HG03159 (cell line): Measurements from ENCODE around the gene IPO5.

Experiments
- ATAC-seq: cut with Tn5 transposase; IDR thresholded peaks from one replicate; pipeline ENCODE4 v1.9.1; 2021; ENCODE audit warnings: mild to moderate bottlenecking, moderate library complexity; ENCODE audit not compliant: unreplicated experiment

Gene IPO5

DNA sequence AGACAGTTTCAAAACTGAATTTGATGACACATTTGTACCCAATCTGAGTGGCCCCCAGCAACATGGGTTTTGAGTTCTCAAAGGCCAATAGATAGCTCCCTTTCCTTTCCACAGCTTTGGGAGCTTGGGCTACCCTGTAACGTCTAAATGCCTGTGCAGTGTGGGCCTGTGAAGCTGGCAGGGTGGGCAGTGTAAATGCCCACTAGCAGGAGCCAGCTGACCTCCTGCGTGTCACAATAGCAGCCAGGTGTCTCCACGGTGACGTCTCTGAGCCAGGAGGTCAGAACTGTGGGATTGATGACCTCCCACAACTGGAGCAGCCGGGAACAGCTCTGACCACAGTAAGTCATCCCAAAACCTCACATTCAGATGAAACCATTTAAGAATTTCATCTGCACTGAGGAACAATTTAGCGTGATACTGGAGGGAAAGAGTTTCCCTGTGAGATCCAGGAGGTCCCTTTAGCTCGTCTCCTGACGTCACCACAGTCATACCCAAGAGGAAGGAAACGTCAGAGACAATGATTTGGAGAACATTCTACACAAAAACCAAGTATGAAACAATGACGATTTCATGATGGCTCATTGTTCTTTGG, at the start of gene IPO5:
Gene IPO5, plus strand, starts transcription at position 300 of the 595 bp plus-strand sequence. CDS start 23,022 bp downstream, outside the sequence.
- no peak for ATAC-seq

GRCh38 chr13:97904059-97904458, 49.4 kb upstream of the IPO5 start:
- no peak for ATAC-seq

DNA sequence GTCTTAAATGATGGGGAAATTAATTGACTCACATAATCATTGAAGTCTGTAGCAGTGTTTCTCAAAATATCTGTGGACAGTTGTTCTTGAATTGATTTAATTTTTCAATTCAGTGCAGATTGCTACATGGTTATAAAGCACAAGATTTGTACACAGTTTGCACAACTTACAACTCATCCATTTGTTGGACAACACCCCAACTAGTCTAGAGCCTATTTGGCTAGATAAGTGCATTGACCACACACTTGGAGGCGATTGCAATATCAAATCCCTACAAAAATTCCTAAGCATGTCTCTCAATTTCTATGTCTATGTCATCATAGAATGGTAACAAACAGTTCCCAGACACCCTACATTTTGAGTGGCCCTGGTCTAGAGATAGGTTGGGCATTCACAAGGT, 48.0 kb upstream of the IPO5 start:
- no peak for ATAC-seq

- no peak for ATAC-seq
Measured at GRCh38 chr13:97911311-97912138, 42.0 kb upstream of the IPO5 start.

DNA sequence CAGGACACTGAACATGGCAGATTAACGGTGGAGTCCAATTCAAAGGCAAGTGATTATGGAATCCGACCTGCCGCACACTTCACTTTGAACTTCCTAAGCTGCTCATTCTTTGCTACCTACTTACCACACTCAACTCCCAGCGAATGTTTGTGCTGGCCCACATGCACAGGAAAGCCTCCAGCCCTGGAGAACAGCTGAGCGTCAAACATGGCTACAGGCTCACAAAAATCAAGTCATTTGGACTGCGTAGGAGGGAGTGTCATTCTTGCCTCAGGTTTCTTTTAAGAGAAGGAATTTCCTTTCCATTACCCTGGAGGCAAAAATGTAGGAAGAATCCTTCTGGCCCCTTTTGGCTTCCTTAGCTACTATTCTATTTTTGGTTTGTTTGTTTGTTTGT, 41.3 kb upstream of the IPO5 start:
- ATAC-seq, result no peak

- ATAC-seq, result no peak
Measured at GRCh38 chr13:97913206-97913605, 40.3 kb upstream of the IPO5 start.

DNA sequence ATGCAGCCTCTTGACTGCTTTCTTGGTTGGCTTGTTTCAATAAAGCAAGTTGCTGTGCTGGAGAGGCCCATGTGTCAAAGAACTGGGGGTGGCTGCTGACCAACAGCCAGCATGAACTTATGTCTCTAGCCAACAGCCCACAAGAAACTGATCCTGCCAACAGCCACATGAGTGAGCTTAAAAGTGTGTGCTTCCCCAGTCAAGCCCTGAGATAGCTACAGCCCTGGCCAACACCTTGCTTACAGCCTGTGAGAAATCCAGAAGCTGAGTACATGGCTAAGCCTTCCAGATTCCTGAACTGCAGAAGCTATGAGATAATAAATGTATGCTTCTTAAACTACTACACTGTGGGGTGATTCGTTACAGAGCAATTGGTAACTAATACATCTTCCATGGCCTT, 38.9 kb upstream of the IPO5 start:
- ATAC-seq, result no peak

GRCh38 chr13:97921176-97921816, 32.2 kb upstream of the IPO5 start:
- ATAC-seq, result no peak

DNA sequence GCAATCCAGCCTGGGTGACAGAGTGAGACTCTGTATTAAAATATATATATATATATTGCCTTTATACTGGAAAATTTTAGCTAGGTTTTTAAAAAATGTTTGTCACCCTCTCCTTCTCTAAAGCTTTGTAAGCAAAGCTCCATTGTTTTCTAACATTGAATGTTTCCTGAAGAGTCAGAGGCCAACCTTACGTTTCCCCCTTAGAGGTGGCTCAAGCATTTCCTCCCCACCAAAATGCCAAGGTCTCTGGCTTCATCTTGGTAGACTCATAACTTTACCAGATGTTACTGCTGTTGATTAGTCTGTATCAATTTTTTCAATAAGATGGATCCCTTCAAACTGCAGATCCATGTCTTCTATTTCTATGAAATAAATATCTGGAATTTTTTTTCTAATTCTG, 25.2 kb upstream of the IPO5 start:
- ATAC-seq, result no peak

GRCh38 chr13:97932036-97932435, 21.4 kb upstream of the IPO5 start:
- no peak for ATAC-seq

DNA sequence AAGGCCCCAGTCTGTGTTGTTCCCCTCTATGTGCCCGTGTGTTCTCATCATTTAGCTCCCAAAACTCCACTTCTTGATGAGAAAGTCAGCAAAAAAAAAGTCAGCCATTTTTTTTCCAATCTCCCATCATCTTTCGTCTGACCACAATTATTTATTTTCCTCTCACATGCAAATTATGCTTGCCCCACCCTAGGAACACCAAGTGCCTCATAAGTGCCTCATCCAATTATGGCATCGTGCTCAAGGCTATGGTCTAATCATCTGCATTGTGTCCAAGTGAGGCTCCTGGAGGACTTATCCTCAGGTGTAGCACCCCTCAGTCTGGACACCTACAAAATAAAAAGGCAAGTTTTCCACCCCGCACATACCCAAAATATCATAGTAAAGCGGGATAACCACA, 20.8 kb upstream of the IPO5 start:
- ATAC-seq, result no peak

DNA sequence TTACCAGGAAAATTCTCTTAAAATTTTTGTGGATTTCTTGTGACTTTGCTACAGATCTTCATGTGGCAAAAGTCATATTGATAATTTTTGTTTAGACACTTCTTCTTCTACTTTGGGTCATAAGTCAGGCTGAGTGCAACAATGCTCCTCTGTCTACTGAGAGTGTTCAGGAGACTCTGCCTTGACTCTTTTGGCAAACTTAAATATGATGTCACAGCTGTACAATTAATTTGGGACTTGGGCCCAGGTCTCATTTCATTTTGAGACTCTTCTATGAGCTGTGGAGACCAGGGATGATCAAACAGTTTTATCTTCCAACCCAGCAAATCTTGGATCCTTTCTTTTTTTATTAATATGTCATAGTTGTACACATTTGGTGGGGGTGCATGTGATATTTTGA, 19.7 kb upstream of the IPO5 start:
- no peak for ATAC-seq

DNA sequence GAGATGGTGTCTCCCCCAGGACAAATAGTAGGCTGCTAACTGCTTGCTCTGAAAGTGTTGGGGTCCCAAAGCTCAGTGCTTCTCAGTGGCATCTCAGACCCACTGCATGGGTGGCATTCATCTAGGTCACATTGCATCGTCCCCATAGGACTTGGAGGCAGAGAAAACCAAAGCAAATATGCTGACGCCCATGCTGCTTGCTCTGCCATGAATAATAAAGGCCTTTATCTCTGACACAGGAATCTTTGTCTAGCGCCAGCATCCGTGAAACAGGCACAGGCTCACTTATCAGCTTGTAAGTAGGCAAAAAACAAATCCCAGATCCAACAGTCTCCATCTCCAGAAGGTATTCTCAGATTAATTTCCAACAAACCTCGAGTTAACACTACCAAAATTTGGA, 18.9 kb upstream of the IPO5 start:
- no peak for ATAC-seq

GRCh38 chr13:97935071-97935470, 18.4 kb upstream of the IPO5 start:
- ATAC-seq, result no peak

DNA sequence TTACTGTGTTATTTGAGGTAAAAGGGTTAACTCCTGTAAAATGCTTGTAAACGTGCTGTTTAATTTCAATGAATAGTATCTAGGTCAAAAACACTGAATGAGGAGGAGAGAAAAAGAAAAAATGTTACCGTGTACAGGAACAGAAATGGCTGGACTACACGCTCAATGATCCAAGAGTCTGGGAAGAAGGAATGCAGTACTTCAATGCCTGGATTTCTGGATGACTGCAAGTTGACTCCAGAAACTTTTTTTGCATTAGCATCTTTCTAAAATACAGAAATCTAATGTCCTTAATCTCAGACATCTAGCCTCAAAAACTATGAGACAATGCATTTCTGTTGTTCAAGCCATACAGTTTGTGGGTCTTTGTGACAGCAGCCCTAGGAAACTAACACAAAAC, 17.4 kb upstream of the IPO5 start:
- ATAC-seq, result no peak

DNA sequence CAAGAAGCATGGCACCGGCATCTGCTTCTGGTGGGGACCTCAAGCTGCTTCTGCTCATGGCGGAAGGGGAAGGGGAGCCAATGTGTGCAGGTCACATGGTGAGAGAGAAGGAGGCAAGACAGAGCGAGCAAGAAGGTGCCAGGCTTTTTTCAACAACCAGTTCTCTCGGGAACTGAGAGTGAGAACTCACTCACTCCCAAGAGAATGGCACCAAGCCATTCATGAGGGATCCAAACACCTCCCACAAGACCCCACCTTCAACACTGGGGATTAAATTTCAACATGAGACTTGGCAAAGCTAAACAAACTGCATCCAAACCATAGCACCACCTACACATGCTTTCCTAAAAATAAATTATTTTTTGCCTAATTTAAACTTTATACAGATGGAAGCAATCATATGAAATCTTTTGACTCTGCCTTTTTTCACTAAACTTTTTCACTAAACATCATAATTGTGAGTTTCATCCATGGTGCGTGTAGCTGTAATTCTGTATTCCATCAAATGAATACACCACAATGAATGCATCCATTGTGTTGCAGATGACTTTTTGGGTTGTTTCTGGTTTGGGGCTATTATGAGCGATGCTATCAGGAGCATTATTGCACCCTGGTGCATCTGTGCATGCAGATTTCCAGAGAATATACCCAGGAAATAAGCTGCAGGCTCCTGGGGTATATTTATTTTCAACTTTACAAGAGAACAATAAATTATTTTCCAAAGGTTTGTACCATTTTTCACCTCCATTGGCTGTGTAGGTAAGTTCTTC, 14.6 kb upstream of the IPO5 start:
- no peak for ATAC-seq

DNA sequence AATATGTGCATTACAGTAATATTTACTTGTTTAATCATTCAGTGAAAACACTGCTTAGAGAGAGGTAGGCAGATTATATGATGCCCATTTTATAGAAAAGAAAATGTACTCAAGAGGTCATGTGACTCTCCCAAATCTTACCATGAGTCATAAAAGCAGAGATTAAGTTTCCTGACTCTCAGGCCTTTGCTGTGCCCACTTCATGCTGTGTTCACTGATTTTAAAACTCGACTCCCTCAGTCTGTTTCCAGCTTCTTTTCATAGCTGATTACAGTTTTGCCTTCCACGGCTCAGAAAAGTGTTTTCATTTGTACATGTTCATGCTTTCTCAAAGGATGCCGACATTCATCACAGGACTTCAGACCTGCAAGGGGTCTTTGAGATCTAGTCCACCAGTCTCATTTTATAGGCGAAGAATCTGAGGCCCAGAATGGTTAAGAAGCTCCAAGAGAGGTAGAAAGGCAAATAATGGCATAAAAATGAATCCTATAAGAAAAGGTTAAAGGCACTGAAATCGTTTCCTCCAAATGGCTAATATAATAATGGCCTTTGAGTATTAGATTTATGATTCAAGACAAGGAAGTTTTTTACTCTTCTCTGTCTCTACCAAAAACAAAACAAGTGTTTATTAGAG, 9.0 kb upstream of the IPO5 start:
- ATAC-seq, result no peak

- ATAC-seq, result no peak
Measured at GRCh38 chr13:97945342-97945741, 8.1 kb upstream of the IPO5 start.

DNA sequence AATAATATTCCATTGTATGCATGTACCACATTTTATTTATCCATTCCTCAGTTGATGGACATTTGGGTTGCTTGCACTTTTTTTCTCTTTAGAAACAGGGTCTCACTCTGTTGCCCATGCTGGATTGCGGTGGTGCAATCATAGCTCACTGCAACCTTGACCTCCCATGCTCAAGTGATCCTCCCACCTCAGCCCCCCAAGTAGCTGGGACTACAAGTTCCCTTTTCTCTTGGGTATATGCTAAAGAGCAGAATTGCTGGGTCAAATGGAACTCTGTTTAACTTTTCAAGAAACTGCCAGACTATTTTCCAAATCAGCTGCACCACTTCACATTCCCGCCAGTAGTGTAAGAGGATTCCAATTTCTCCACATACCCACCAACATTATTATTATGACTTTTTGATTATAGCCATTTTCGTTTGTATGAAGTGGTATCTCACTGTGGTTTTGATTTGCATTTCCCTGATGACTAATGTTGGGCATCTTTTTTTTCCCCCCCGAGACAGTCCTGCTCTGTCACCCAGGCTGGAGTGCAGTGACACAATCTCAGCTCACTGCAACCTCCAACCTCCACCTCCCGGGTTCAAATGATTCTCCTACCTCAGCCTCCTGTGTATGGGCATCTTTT, 7.6 kb upstream of the IPO5 start:
- ATAC-seq, result no peak

DNA sequence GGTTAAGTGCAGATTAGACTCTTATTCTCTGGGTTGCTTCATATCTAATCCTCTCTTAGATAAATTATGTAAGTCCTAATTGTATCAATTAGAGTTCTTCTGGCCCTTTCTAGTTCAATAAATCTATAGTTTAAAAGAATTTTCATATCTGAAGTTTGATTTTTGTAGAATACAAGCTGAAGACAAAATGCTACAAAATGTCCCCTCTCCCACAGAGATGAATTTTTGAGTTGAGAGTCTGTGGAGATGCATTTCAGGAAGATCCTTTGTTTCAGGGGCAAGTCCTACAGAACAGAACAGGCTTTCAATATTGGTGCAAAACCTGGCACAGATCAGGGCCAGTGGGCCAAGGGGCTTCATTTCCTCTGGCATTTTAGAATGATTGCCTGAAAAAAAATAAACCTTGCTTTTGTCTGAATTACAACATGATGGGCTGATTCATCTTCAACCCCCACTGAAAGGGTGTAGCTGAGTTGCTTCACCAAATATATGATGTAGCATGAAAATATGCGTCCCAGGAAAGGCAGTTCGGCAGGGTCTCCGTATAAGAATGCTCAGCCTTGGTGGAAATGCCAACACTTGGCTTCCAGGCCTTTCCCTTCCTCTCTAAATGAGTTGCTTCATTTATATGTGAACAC, 6.4 kb upstream of the IPO5 start:
- no peak for ATAC-seq
